IMR-90 (cell line): ENCODE measurements around the gene WDR70. TPM values are rescaled to one million over a fixed set of nuclear protein-coding genes. Genes with fewer than 3 reads are reported as not detected.

ENCODE experiments used
- ATAC-seq: fragments of 200-7000 bp; cut with Tn5 transposase; 2 replicates; pipeline ENCODE4 v1.9.1; 2020; ENCODE audit warnings: low read depth, mild to moderate bottlenecking, moderate library complexity
- BruUV-seq: library from RNA; stranded (reverse); fragments of 400-500 nt; replicated peaks from 2 replicates; lab custom pipeline; 2021; lab: Mats Ljungman, UMichigan
- CTCF ChIA-PET: fragments of 300-600 bp; formaldehyde crosslinking; extraction: SDS; loops from one replicate; lab custom pipeline; 2021; ENCODE audit warnings: antibody characterized with exemption; lab: Yijun Ruan, JAX
- POLR2A ChIA-PET: fragments of 300-600 bp; sonication (Branson Sonifier 250); formaldehyde crosslinking; loops from one replicate; lab custom pipeline; 2022; ENCODE audit warnings: antibody characterized with exemption; ENCODE audit not compliant: unreplicated experiment; lab: Charles Lee
- DNase-seq: peaks from one replicate; pipeline ENCODE4 v3.0.0; 2013
- H2AFZ ChIP-seq: replicated peaks from 2 replicates; pipeline ENCODE3; 2013; ENCODE audit warnings: low read length, mild to moderate bottlenecking; ENCODE audit not compliant: poor library complexity
- H2AK5ac ChIP-seq: 2 replicates; pipeline ENCODE4 v1.6.1; 2013; ENCODE audit warnings: low read depth, low read length, inconsistent platforms
- H2AK9ac ChIP-seq: replicated peaks from 2 replicates; pipeline ENCODE3; 2013; ENCODE audit warnings: mild to moderate bottlenecking, low read depth, low read length, moderate library complexity; ENCODE audit not compliant: poor library complexity
- H2BK120ac ChIP-seq: 2 replicates; pipeline ENCODE4 v1.6.1; 2013; ENCODE audit warnings: low read depth, low read length, inconsistent platforms
- H2BK15ac ChIP-seq: 3 replicates; pipeline ENCODE4 v1.6.1; 2013; ENCODE audit warnings: low read depth, low read length, inconsistent platforms
- H2BK20ac ChIP-seq: 2 replicates; pipeline ENCODE4 v1.6.1; 2013; ENCODE audit warnings: low read depth, mild to moderate bottlenecking, inconsistent platforms, low read length, moderate library complexity
- H2BK5ac ChIP-seq: 2 replicates; pipeline ENCODE4 v1.6.1; 2013; ENCODE audit warnings: mild to moderate bottlenecking, low read depth, low read length, inconsistent platforms; ENCODE audit not compliant: poor library complexity, severe bottlenecking
- H3K14ac ChIP-seq: replicated peaks from 2 replicates; pipeline ENCODE4 v1.6.1; 2013; ENCODE audit warnings: low read depth, low read length, inconsistent platforms
- H3K18ac ChIP-seq: 2 replicates; pipeline ENCODE4 v1.6.1; 2013; ENCODE audit warnings: low read depth, low read length, control low read depth
- H3K23ac ChIP-seq: 2 replicates; pipeline ENCODE4 v1.6.1; 2013; ENCODE audit warnings: low read depth, low read length, inconsistent platforms
- H3K27ac ChIP-seq: 2 replicates; pipeline ENCODE4 v1.5.1; 2013; ENCODE audit warnings: mild to moderate bottlenecking, control low read depth, low read length; ENCODE audit not compliant: insufficient read depth
- H3K27me3 ChIP-seq: 2 replicates; pipeline ENCODE4 v1.6.1; 2013; ENCODE audit warnings: low read length; ENCODE audit not compliant: control insufficient read depth, insufficient read depth
- H3K36me3 ChIP-seq: 2 replicates; pipeline ENCODE4 v1.6.1; 2013; ENCODE audit warnings: low read length, mixed read lengths; ENCODE audit not compliant: control insufficient read depth, insufficient read depth
- H3K4ac ChIP-seq: 2 replicates; pipeline ENCODE4 v1.6.1; 2013; ENCODE audit warnings: low read depth, low read length, inconsistent platforms
- H3K4me1 ChIP-seq: 2 replicates; pipeline ENCODE4 v1.6.1; 2013; ENCODE audit warnings: low read length, mixed read lengths; ENCODE audit not compliant: control insufficient read depth, insufficient read depth
- H3K4me2 ChIP-seq: 2 replicates; pipeline ENCODE4 v1.6.1; 2013; ENCODE audit warnings: low read depth, mild to moderate bottlenecking, control low read depth, low read length, moderate library complexity
- H3K4me3 ChIP-seq: 2 replicates; pipeline ENCODE4 v1.5.1; 2013; ENCODE audit warnings: low read depth, mild to moderate bottlenecking, control low read depth, low read length, moderate library complexity; ENCODE audit not compliant: insufficient read depth
- H3K56ac ChIP-seq: 2 replicates; pipeline ENCODE4 v1.6.1; 2013; ENCODE audit warnings: low read length, inconsistent platforms; ENCODE audit not compliant: insufficient read depth; ENCODE audit errors: extremely low read depth
- H3K79me1 ChIP-seq, 2 experiments: 2 replicates each; pipeline ENCODE4 v1.6.1; 2013; ENCODE audit warnings: low read length in 2 of 2, inconsistent platforms in 1 of 2, low read depth in 1 of 2
- H3K9ac ChIP-seq: 2 replicates; pipeline ENCODE4 v1.6.1; 2013; ENCODE audit warnings: low read depth, low read length, control low read depth
- H3K9me1 ChIP-seq: 2 replicates; pipeline ENCODE4 v1.6.1; 2013; ENCODE audit warnings: low read length, inconsistent platforms; ENCODE audit not compliant: insufficient read depth
- H3K9me3 ChIP-seq: 2 replicates; pipeline ENCODE4 v1.6.1; 2013; ENCODE audit warnings: low read length; ENCODE audit not compliant: control insufficient read depth, insufficient read depth
- H4K20me1 ChIP-seq: 2 replicates; pipeline ENCODE4 v1.6.1; 2013; ENCODE audit warnings: low read length, inconsistent platforms; ENCODE audit not compliant: insufficient read depth
- H4K5ac ChIP-seq: 2 replicates; pipeline ENCODE4 v1.6.1; 2013; ENCODE audit warnings: mild to moderate bottlenecking, low read depth, low read length, control low read depth
- H4K8ac ChIP-seq, 2 experiments: 2 replicates each; pipeline ENCODE4 v1.6.1; 2013; ENCODE audit warnings: low read depth in 2 of 2, low read length in 2 of 2, control low read depth in 1 of 2, inconsistent platforms in 1 of 2
- H4K91ac ChIP-seq: 2 replicates; pipeline ENCODE4 v1.6.1; 2013; ENCODE audit warnings: low read depth, low read length, inconsistent platforms; ENCODE audit not compliant: insufficient read depth
- BHLHE40 ChIP-seq: fragments of 150-350 bp; IDR thresholded peaks from 2 replicates; pipeline ENCODE4 v1.6.1; 2016; ENCODE audit warnings: mild to moderate bottlenecking, low read depth, low read length
- CEBPB ChIP-seq: IDR thresholded peaks from 2 replicates; pipeline ENCODE4 v1.6.1; 2012; ENCODE audit warnings: low read depth, low read length, improper control_type of control experiment
- CHD1 ChIP-seq: IDR thresholded peaks from 2 replicates; pipeline ENCODE4 v1.6.1; 2012; ENCODE audit warnings: low read depth, low read length, improper control_type of control experiment
- CTCF ChIP-seq: conservative IDR thresholded peaks from 2 replicates; pipeline ENCODE4 v1.5.1; 2012; ENCODE audit warnings: mild to moderate bottlenecking, low read depth, low read length, improper control_type of control experiment
- ELK1 ChIP-seq: fragments of 150-350 bp; IDR thresholded peaks from 2 replicates; pipeline ENCODE4 v1.6.1; 2016; ENCODE audit warnings: low read depth, mild to moderate bottlenecking, low read length, moderate library complexity, borderline replicate concordance
- FOS ChIP-seq: fragments of 150-350 bp; IDR thresholded peaks from 2 replicates; pipeline ENCODE4 v1.6.1; 2016; ENCODE audit warnings: low read depth, low read length
- MAFK ChIP-seq: IDR thresholded peaks from 2 replicates; pipeline ENCODE4 v1.6.1; 2012; ENCODE audit warnings: low read depth, low read length, improper control_type of control experiment
- MAZ ChIP-seq: IDR thresholded peaks from 2 replicates; pipeline ENCODE4 v1.6.1; 2012; ENCODE audit warnings: low read depth, mild to moderate bottlenecking, low read length, improper control_type of control experiment, moderate library complexity, borderline replicate concordance
- MXI1 ChIP-seq: IDR thresholded peaks from 2 replicates; pipeline ENCODE4 v1.6.1; 2012; ENCODE audit warnings: low read depth, mild to moderate bottlenecking, low read length, moderate library complexity, borderline replicate concordance
- NFE2L2 ChIP-seq: fragments of 150-350 bp; IDR thresholded peaks from 2 replicates; pipeline ENCODE4 v1.6.1; 2016; ENCODE audit warnings: low read depth, mild to moderate bottlenecking, low read length
- POLR2A ChIP-seq: IDR thresholded peaks from 2 replicates; pipeline ENCODE4 v1.6.1; 2012; ENCODE audit warnings: mild to moderate bottlenecking, low read depth, low read length
- RAD21 ChIP-seq: IDR thresholded peaks from 2 replicates; pipeline ENCODE4 v1.6.1; 2012; ENCODE audit warnings: low read length, improper control_type of control experiment
- RCOR1 ChIP-seq: IDR thresholded peaks from 2 replicates; pipeline ENCODE4 v1.6.1; 2012; ENCODE audit warnings: mild to moderate bottlenecking, low read length, improper control_type of control experiment; ENCODE audit not compliant: insufficient replicate concordance
- RFX5 ChIP-seq: IDR thresholded peaks from 2 replicates; pipeline ENCODE4 v1.8.0; 2012; ENCODE audit warnings: low read depth, mild to moderate bottlenecking, low read length, moderate library complexity
- SMC3 ChIP-seq: fragments of 150-350 bp; IDR thresholded peaks from 2 replicates; pipeline ENCODE4 v1.6.1; 2016; ENCODE audit warnings: low read depth, mild to moderate bottlenecking, antibody characterized with exemption, low read length, moderate library complexity
- dilution Hi-C: fragments of 300-500 bp; cut with HindIII; formaldehyde crosslinking; loops from one replicate; pipeline ENCODE4 v1.14.3; 2018; ENCODE audit warnings: low sequenced_read_pairs; ENCODE audit not compliant: unreplicated experiment
- in situ Hi-C: fragments of 300-500 bp; cut with MboI; formaldehyde crosslinking; loops from 3 replicates; pipeline ENCODE4 v1.14.3; 2019; ENCODE audit warnings: low sequenced_read_pairs, inconsistent platforms, mixed read lengths
- intact Hi-C: fragments of 100-400 bp; cut with micrococcal nuclease; formaldehyde crosslinking; loops from 2 replicates; pipeline ENCODE4 v1.10.0; 2022
- polyA plus RNA-seq, 3 experiments: library from polyadenylated mRNA; depleted of rRNA; stranded (reverse); fragments of >200 nt; gene quantifications; 2 replicates each; pipeline ENCODE4 v1.2.3, GENCODE V29; 2012; ENCODE audit warnings: low replicate concordance in 1 of 3
- total RNA-seq: library from RNA; depleted of rRNA; stranded (reverse); fragments of >200 nt; gene quantifications from 2 replicates; pipeline ENCODE4 v1.2.3, GENCODE V29; 2012
- TF ChIP-seq, protein P1 (sequence below): fragments of 150-350 bp; IDR thresholded peaks from 2 replicates; pipeline ENCODE4 v1.6.1; 2017; ENCODE audit warnings: mild to moderate bottlenecking, antibody characterized with exemption, low read length, low read depth

The WDR70 gene
- total and polyA plus RNA-seq, 2 of the 4 experiments (the other 2 are of a cell fraction): 16.7 to 29.9 TPM

- Histone ChIP-seq H3K4ac (no peak overlapping the region), H4K8ac (no peak overlapping the region), H2BK20ac (0 out of 2 replicates have a peak overlapping the region, but pooled peaks have one; percentile 21), H2AFZ (no peak overlapping the region), H3K27me3 (no peaks in the 10 kb centered on the region), H3K56ac (no peak overlapping the region), H4K5ac (no peak overlapping the region), H2BK5ac (peak overlapping the region; percentile 3), H3K23ac (no peak overlapping the region), H3K4me1 (peaks cover 6% of the 10 kb centered on the region), H2BK120ac (no peak overlapping the region), H2AK5ac (no peak overlapping the region), H3K9me3 (no peaks in the 10 kb centered on the region), H3K4me2 (no peak overlapping the region), H3K36me3 (no peaks in the 10 kb centered on the region), H3K79me1 (peaks cover 9 to 10% of the 10 kb centered on the region in 2 experiments; a peak in 3 of 4 replicates), H2BK15ac (no peak overlapping the region), H2AK9ac (no peak overlapping the region), H4K20me1 (0 out of 2 replicates have a peak, but pooled peaks cover 3% of the 10 kb centered on the region), H3K27ac (no peak overlapping the region), H3K4me3 (no peak overlapping the region), H3K18ac (peak overlapping the region; percentile 20; the same call in 1 of the 2 replicates), H3K14ac (no peak overlapping the region), H3K9me1 (0 out of 2 replicates have a peak, but pooled peaks cover 3% of the 10 kb centered on the region), H3K9ac (no peak overlapping the region), H4K91ac (no peak overlapping the region)
- BruUV-seq: no TSS peak
- ChIA-PET POLR2A (no interaction called here), CTCF (interaction anchor here (0.6 kb wide), 2 partner anchors 57 to 169 kb away, joined by 4 to 5 read pairs; no protein-coding TSS in a partner anchor)
- DNase-seq: no peak
- no peak for ATAC-seq
- dilution Hi-C loops (no loop called here), in situ Hi-C loops (no loop called here), intact Hi-C loops (no loop called here)
- no peak for TF ChIP-seq ELK1
- TF ChIP-seq RFX5: no peak
- TF ChIP-seq NFE2L2: no peak
- TF ChIP-seq MAFK: no peak
- TF ChIP-seq RAD21: no peak
- no peak for TF ChIP-seq CEBPB
- no peak for TF ChIP-seq SMC3
- no peak for TF ChIP-seq POLR2A
- TF ChIP-seq FOS: no peak
- TF ChIP-seq BHLHE40: no peak
- no peak for TF ChIP-seq CTCF
- TF ChIP-seq MAZ: no peak
- no peak for TF ChIP-seq CHD1
- TF ChIP-seq RCOR1: no peak
- no peak for TF ChIP-seq MXI1
- TF ChIP-seq, protein P1, sequence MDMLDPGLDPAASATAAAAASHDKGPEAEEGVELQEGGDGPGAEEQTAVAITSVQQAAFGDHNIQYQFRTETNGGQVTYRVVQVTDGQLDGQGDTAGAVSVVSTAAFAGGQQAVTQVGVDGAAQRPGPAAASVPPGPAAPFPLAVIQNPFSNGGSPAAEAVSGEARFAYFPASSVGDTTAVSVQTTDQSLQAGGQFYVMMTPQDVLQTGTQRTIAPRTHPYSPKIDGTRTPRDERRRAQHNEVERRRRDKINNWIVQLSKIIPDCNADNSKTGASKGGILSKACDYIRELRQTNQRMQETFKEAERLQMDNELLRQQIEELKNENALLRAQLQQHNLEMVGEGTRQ: no peak
These were observed 288.3 kb downstream of the WDR70 start for GRCh38 chr5:37667430-37667829.
